ENCODE measurements around the gene PLIN3.
"Not testable (repeated sequence)": the region's sequence is repeated elsewhere in the genome, so short reads cannot be mapped to it uniquely, and the experiment has no call there.

PLIN3 gene

GRCh38 chr19:4867534-4868285, at the start of gene PLIN3:
Gene PLIN3, minus strand, starts transcription at chr19:4867667. Its CDS starts 6,273 bp downstream, at chr19:4861394.
- peak; percentile 10 for DNase-seq

- DNase-seq = no peak
Observed at GRCh38 chr19:4916292-4917082, 49.0 kb upstream of the PLIN3 start.

GRCh38 chr19:4914736-4915501, 47.5 kb upstream of the PLIN3 start:
- no peak for DNase-seq

GRCh38 chr19:4913996-4914735, 46.7 kb upstream of the PLIN3 start:
- DNase-seq = no peak

- DNase-seq = peak; percentile 56
Observed at GRCh38 chr19:4911786-4912672, 44.6 kb upstream of the PLIN3 start.

GRCh38 chr19:4911314-4911713, 43.8 kb upstream of the PLIN3 start:
- DNase-seq = no peak

- peak; percentile 30 for DNase-seq
Observed at GRCh38 chr19:4910594-4911281, 43.3 kb upstream of the PLIN3 start.

GRCh38 chr19:4909897-4910593, 42.6 kb upstream of the PLIN3 start:
- DNase-seq = peak; percentile 95

- DNase-seq = peak; percentile 79
Observed at GRCh38 chr19:4909156-4909896, 41.9 kb upstream of the PLIN3 start, which contains the start of gene UHRF1. Gene UHRF1, plus strand, starts transcription at chr19:4909501. Its CDS starts 1,385 bp downstream, at chr19:4910886.

- no peak for DNase-seq
Observed at GRCh38 chr19:4908781-4909155, 41.3 kb upstream of the PLIN3 start.

GRCh38 chr19:4908360-4908759, 40.9 kb upstream of the PLIN3 start:
- DNase-seq = no peak

GRCh38 chr19:4906963-4907362, 39.5 kb upstream of the PLIN3 start:
- DNase-seq = no peak

GRCh38 chr19:4904481-4904880, 37.0 kb upstream of the PLIN3 start:
- no peak for DNase-seq

GRCh38 chr19:4902796-4903195, 35.3 kb upstream of the PLIN3 start, which contains the start of gene ARRDC5:
Gene ARRDC5, minus strand, starts transcription at chr19:4902896. Its CDS starts 71 bp downstream, at chr19:4902825.
- no peak for DNase-seq

- not testable (repeated sequence) for DNase-seq
Observed at GRCh38 chr19:4900879-4901278, 33.4 kb upstream of the PLIN3 start.

GRCh38 chr19:4897146-4897545, 29.7 kb upstream of the PLIN3 start:
- DNase-seq = no peak

GRCh38 chr19:4896372-4896771, 28.9 kb upstream of the PLIN3 start:
- no peak for DNase-seq

- not testable (repeated sequence) for DNase-seq
Observed at GRCh38 chr19:4892962-4893361, 25.5 kb upstream of the PLIN3 start.

- DNase-seq = no peak
Observed at GRCh38 chr19:4891066-4891465, 23.6 kb upstream of the PLIN3 start.
